Activated naive CD4-positive, alpha-beta T cell treated with anti-CD3 and anti-CD28 coated beads for 36 hours (primary cell): ENCODE data around the gene MRC2. TPM values are rescaled to one million over a fixed set of nuclear protein-coding genes. Genes with fewer than 3 reads are reported as not detected.
"Not testable (repeated sequence)": the region's sequence is repeated elsewhere in the genome, so short reads cannot be mapped to it uniquely, and the experiment has no call there.

Experiments used
- CTCF ChIA-PET: fragments of 350-600 bp; sonication (Branson Sonifier 250); formaldehyde crosslinking; loops from one replicate; lab custom pipeline; 2021; ENCODE audit warnings: antibody characterized with exemption; lab: Charles Lee
- DNase-seq: peaks from one replicate; pipeline ENCODE4 v3.0.0-alpha.2; 2020
- H3K27ac Mint-ChIP-seq: one replicate; pipeline ENCODE4 v1.8.0; 2021; ENCODE audit warnings: mild to moderate bottlenecking, mixed read lengths
- H3K27me3 Mint-ChIP-seq: one replicate; pipeline ENCODE4 v1.8.0; 2021; ENCODE audit warnings: low read depth, mixed read lengths
- H3K36me3 Mint-ChIP-seq: one replicate; pipeline ENCODE4 v1.8.0; 2021; ENCODE audit warnings: low read depth, mixed read lengths
- H3K4me1 Mint-ChIP-seq: one replicate; pipeline ENCODE4 v1.8.0; 2021; ENCODE audit warnings: low read depth, mixed read lengths
- H3K4me3 Mint-ChIP-seq: one replicate; pipeline ENCODE4 v1.8.0; 2021; ENCODE audit warnings: mild to moderate bottlenecking, moderate library complexity, mixed read lengths
- H3K9me3 Mint-ChIP-seq: one replicate; pipeline ENCODE4 v1.8.0; 2021; ENCODE audit warnings: mixed read lengths
- intact Hi-C: fragments of 100-400 bp; cut with micrococcal nuclease; formaldehyde crosslinking; loops from one replicate; pipeline ENCODE4 v1.15.1; 2023
- total RNA-seq, 2 experiments: library from RNA; stranded (reverse); gene quantifications; one replicate each; pipeline ENCODE4 v1.2.3, GENCODE V29; 2021

MRC2 gene, protein sequence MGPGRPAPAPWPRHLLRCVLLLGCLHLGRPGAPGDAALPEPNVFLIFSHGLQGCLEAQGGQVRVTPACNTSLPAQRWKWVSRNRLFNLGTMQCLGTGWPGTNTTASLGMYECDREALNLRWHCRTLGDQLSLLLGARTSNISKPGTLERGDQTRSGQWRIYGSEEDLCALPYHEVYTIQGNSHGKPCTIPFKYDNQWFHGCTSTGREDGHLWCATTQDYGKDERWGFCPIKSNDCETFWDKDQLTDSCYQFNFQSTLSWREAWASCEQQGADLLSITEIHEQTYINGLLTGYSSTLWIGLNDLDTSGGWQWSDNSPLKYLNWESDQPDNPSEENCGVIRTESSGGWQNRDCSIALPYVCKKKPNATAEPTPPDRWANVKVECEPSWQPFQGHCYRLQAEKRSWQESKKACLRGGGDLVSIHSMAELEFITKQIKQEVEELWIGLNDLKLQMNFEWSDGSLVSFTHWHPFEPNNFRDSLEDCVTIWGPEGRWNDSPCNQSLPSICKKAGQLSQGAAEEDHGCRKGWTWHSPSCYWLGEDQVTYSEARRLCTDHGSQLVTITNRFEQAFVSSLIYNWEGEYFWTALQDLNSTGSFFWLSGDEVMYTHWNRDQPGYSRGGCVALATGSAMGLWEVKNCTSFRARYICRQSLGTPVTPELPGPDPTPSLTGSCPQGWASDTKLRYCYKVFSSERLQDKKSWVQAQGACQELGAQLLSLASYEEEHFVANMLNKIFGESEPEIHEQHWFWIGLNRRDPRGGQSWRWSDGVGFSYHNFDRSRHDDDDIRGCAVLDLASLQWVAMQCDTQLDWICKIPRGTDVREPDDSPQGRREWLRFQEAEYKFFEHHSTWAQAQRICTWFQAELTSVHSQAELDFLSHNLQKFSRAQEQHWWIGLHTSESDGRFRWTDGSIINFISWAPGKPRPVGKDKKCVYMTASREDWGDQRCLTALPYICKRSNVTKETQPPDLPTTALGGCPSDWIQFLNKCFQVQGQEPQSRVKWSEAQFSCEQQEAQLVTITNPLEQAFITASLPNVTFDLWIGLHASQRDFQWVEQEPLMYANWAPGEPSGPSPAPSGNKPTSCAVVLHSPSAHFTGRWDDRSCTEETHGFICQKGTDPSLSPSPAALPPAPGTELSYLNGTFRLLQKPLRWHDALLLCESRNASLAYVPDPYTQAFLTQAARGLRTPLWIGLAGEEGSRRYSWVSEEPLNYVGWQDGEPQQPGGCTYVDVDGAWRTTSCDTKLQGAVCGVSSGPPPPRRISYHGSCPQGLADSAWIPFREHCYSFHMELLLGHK (N-terminal part only)
- 1 to 10 TPM; 4.1 to 5.5 TPM for total RNA-seq

DNA sequence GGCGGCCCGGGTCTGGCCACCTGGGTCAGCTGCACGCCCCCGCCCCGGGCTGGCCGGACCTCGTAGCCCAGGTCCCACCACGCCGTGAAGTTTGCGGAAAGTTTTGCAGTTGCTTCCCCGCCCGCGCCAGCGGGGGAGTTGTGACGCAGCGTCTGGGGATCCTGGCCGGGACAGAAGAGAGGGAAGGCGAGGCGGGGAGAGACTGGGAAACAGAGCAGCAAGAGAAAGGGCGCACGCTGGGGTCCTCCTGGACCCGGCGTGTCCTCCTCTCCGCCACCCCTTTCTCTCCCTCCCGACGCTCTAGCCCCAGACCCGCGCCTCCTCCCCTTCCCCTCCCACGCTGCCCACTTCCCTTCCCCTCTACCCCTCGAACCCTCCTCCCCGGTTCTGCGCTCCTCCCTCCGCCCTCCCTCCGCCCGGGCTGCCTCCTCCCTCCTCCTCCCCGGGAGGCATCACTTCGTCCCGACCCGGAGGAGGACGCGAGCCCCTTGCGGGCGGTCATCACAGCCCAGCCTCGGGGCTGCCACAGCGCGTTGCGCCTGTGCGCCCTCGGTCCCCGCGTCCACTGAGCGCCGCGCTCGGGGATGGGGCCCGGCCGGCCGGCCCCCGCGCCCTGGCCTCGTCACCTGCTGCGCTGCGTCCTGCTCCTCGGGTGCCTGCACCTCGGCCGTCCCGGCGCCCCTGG is at the start of gene MRC2:
MRC2 (plus strand) TSS at position 452 of the 685 bp plus-strand sequence; CDS start at position 585, 133 bp downstream.
- Mint-ChIP-seq H3K27ac (no peak within 1 kb of the TSS), H3K36me3 (peaks cover 1% of the 10 kb centered on the region), H3K9me3 (no peaks in the 10 kb centered on the region), H3K27me3 (peaks cover 20% of the 10 kb centered on the region), H3K4me3 (peak within 1 kb of the TSS; percentile 84), H3K4me1 (peaks cover 5% of the 10 kb centered on the region)
- CTCF ChIA-PET, result no interaction called here
- DNase-seq, result peak; percentile 50
- intact Hi-C loops, result no loop called here

DNA sequence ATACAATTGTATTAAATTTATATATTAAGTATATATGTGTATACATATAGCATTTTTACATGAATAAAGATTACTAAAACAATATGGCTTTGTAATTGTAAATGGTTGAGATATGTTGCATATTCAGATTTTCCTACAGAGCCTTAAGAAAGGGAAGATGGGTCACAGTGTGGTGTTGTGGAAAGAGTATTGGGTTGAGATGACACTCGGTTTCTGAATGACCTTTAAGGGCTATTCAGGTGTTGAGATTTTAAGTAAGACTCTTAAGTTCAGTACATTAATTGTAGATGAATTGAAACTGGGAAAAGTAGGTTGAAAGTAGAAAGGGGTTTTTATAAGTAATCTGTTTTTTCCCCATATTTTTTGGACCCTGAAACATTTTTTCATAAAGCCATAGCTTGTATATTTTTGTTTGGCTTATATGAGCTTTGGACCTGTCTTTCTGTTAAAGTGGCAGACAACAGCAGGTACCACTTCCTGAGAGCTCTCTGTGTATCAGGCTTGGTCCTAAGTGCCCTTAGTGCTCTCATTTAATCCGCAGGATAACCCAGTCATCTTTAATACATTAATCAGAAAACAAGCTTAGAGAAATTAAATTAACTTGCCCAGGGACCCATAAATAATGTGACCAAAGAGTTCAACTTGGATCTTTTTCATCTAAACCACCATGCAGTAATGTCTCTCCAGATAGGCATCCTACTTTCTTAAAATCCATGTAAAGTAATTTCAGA is 48.5 kb upstream of the MRC2 start:
- no peak for DNase-seq
- H3K36me3 Mint-ChIP-seq, result peaks cover 18% of the 10 kb centered on the region
- no peak overlapping the region for H3K4me3 Mint-ChIP-seq
- H3K4me1 Mint-ChIP-seq, result peaks cover 9% of the 10 kb centered on the region
- no peaks in the 10 kb centered on the region for H3K27me3 Mint-ChIP-seq
- CTCF ChIA-PET, result interaction anchor here (1.0 kb wide), 1 partner anchor 26 kb away, joined by 5 read pairs; no protein-coding TSS in a partner anchor
- intact Hi-C loops, result no loop called here
- H3K9me3 Mint-ChIP-seq, result no peaks in the 10 kb centered on the region
- no peak overlapping the region for H3K27ac Mint-ChIP-seq

DNA sequence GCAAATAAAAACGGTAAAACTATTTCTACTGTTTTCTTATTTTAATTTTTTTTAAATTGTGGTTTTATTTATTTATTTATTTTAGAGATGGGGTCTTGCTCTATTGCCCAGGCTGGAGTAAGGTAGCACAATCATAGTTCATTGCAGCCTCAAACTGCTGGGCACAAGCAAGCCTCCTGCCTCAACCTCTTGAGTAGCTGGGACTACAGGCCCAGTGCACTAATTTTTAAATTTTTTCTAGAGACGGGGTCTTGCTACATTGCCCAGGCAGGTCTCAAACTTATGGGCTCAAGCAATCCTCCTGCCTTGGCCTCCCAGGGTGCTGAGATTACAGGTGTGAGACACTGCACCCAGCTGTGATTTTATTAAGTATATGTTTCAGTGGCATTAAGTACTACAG is 46.5 kb upstream of the MRC2 start:
- Mint-ChIP-seq H3K4me3 (no peak overlapping the region), H3K27me3 (no peaks in the 10 kb centered on the region), H3K4me1 (peaks cover 9% of the 10 kb centered on the region), H3K27ac (no peak overlapping the region), H3K9me3 (no peaks in the 10 kb centered on the region), H3K36me3 (peaks cover 13% of the 10 kb centered on the region)
- CTCF ChIA-PET, result no interaction called here
- DNase-seq, result no peak
- intact Hi-C loops, result no loop called here

DNA sequence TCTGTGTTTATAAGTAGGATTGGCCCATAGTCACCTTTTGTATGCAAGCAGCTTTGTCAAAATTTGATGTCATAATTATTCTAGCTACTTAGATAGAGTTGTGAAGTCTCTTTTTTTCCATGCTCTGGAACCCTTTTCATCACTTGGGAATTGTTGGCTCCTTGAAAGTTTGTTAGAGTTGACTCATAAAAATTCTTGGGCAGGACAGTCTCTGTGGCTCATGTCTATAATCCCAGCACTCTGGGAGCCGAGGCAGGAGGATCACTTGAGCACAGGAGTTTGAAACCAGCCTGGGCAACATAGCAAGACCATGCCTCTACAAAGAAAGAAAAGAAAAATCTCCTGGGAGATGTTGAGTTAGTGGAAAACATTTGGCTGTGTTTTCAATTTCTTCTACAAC is 45.7 kb upstream of the MRC2 start:
- CTCF ChIA-PET, result no interaction called here
- H3K4me3 Mint-ChIP-seq, result no peak overlapping the region
- H3K36me3 Mint-ChIP-seq, result peaks cover 8% of the 10 kb centered on the region
- H3K27ac Mint-ChIP-seq, result no peak overlapping the region
- intact Hi-C loops, result no loop called here
- no peak for DNase-seq
- H3K9me3 Mint-ChIP-seq, result no peaks in the 10 kb centered on the region
- H3K4me1 Mint-ChIP-seq, result peaks cover 9% of the 10 kb centered on the region
- no peaks in the 10 kb centered on the region for H3K27me3 Mint-ChIP-seq

DNA sequence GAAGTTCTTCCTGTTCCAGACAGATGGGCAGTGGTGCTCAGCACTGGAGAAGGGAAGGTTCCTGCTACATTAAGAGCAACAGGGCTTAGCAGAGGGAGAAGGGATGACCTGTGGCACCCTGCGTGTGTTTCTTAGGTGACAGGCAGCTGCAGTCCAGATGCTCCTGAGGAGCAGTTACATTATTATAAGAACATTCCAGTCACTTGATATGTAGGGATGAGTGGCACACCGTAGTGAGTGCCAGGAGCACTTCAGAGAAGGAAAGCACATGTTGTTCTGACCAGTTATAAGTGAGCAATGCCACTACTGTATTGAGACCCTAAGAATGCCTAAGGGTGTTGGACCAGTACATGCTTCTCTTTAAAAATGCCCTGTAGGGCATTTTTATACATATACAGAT is 39.9 kb upstream of the MRC2 start:
- H3K27ac Mint-ChIP-seq, result no peak overlapping the region
- intact Hi-C loops, result no loop called here
- H3K4me3 Mint-ChIP-seq, result no peak overlapping the region

DNA sequence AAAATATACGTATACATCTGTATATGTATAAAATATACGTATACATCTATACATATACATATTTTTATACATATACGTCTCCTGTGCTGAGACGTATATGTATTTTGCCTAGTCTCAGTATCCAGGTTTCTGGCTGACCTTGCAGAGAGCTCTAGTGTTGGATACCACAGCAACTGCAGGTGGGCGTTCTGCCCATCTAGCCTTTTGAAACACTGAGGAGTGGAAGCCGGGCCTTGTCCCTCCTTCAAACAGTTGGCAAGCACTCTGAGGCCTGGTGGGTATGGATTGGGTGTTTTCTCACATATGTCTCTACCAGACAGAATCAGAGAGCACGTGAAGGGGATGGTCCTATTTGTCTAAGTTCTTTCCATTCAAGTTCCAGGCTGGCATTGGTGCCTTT is 39.4 kb upstream of the MRC2 start:
- H3K27me3 Mint-ChIP-seq, result no peaks in the 10 kb centered on the region
- intact Hi-C loops, result no loop called here
- H3K9me3 Mint-ChIP-seq, result no peaks in the 10 kb centered on the region
- DNase-seq, result no peak
- no peaks in the 10 kb centered on the region for H3K4me1 Mint-ChIP-seq
- CTCF ChIA-PET, result interaction anchor here (0.5 to 0.6 kb wide), 2 partner anchors 20 to 1153 kb away, joined by 3 to 4 read pairs; no protein-coding TSS in a partner anchor
- H3K27ac Mint-ChIP-seq, result no peak overlapping the region
- no peak overlapping the region for H3K4me3 Mint-ChIP-seq
- peaks cover 14% of the 10 kb centered on the region for H3K36me3 Mint-ChIP-seq

More for the DNA sequence above, 39.9 kb upstream of the MRC2 start:
- DNase-seq, result no peak
- peaks cover 2% of the 10 kb centered on the region for H3K4me1 Mint-ChIP-seq
- H3K36me3 Mint-ChIP-seq, result peaks cover 16% of the 10 kb centered on the region
- no peaks in the 10 kb centered on the region for H3K9me3 Mint-ChIP-seq
- CTCF ChIA-PET, result interaction anchor here (0.5 to 0.6 kb wide), 2 partner anchors 19 to 1154 kb away, joined by 3 to 4 read pairs; no protein-coding TSS in a partner anchor
- no peaks in the 10 kb centered on the region for H3K27me3 Mint-ChIP-seq

DNA sequence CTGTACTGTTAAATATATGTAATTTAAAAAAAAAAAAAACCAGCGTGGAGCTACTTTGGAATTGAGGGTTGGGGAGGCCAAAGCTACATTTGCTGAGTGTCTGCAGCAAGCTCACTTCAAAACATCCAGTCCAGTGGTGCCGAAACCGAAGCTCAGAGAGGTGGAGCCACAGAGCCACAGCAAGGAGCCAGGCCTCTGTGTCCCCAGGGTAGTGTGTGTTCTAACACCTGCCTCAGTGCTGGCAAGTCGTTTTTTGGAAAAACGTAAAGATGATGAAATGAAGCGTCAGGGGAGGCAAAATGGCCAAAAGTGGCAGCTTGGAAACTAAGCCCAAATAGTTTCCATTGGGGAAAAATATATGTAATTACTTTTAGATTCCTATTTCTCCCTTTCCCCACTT is 36.1 kb upstream of the MRC2 start:
- no peak overlapping the region for H3K4me3 Mint-ChIP-seq
- H3K4me1 Mint-ChIP-seq, result no peaks in the 10 kb centered on the region
- no peaks in the 10 kb centered on the region for H3K9me3 Mint-ChIP-seq
- H3K27ac Mint-ChIP-seq, result no peak overlapping the region
- intact Hi-C loops, result no loop called here
- H3K36me3 Mint-ChIP-seq, result peaks cover 22% of the 10 kb centered on the region
- no peaks in the 10 kb centered on the region for H3K27me3 Mint-ChIP-seq
- CTCF ChIA-PET, result no interaction called here
- DNase-seq, result no peak

DNA sequence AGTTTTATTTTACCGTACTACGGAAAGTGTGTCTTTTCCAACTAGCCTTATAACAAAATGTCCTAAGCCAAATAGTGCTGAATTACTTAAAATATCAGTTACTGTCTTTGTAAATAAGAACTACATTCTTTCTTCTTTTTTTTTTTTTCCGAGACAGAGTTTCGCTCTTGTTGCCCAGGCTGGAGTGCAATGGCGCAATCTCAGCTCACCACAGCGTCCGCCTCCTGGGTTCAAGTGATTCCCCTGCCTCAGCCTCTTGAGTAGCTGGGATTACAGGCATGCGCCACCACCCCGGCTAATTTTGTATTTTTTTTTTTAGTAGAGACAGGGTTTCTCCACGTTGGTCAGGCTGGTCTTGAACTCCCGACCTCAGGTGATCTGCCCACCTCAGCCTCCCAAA is 35.6 kb upstream of the MRC2 start:
- H3K4me3 Mint-ChIP-seq, H3K4me1 Mint-ChIP-seq, H3K27me3 Mint-ChIP-seq, H3K27ac Mint-ChIP-seq, DNase-seq, CTCF ChIA-PET, H3K9me3 Mint-ChIP-seq: not testable (repeated sequence)
- peaks cover 26% of the 10 kb centered on the region for H3K36me3 Mint-ChIP-seq
- intact Hi-C loops, result loop anchor here (1.0 kb wide), 1 partner anchor 169 kb away; the partner anchor contains the start of gene METTL2A

DNA sequence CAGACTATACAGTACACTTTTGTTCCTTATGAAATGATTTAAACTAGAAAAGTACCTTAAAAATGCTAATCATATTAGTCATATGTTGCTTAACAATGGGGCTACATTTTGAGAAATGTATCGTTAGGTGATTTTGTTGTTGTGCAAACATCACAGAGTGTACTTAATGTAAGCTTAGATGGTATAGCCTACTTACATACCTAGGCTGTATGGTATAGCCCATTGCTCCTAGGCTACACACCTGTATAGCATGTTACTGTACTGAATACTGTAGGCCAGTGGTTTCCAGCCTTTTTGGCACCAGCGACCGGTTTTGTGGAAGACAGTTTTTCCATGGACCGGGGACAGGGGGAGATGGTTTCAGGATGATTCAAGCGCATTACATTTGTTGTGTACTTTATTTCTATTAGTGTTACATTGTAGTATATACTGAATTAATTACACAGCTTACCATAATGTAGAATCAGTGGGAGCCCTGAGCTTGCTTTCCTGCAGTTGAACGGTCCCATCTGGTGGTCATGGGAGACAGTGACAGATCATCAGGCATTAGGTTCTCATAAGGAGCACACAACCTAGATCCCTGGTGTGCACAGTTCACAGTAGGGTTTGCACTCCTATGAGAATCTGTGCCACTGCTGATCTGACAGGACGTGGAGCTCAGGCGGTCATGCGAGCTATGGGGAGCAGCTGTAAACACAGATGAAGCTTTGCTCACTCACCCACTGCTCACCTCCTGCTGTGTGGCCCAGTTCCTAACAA is 35.0 kb upstream of the MRC2 start:
- no peak overlapping the region for H3K4me3 Mint-ChIP-seq
- H3K36me3 Mint-ChIP-seq, result peaks cover 30% of the 10 kb centered on the region
- H3K9me3 Mint-ChIP-seq, result no peaks in the 10 kb centered on the region
- no peak for DNase-seq
- H3K4me1 Mint-ChIP-seq, result no peaks in the 10 kb centered on the region
- H3K27me3 Mint-ChIP-seq, result no peaks in the 10 kb centered on the region
- H3K27ac Mint-ChIP-seq, result no peak overlapping the region
- intact Hi-C loops, result loop anchor here (1.0 kb wide), 1 partner anchor 169 kb away; the partner anchor contains the start of gene METTL2A
- CTCF ChIA-PET, result interaction anchor here (0.7 kb wide), 1 partner anchor 150 kb away, joined by 5 read pairs; no protein-coding TSS in a partner anchor

DNA sequence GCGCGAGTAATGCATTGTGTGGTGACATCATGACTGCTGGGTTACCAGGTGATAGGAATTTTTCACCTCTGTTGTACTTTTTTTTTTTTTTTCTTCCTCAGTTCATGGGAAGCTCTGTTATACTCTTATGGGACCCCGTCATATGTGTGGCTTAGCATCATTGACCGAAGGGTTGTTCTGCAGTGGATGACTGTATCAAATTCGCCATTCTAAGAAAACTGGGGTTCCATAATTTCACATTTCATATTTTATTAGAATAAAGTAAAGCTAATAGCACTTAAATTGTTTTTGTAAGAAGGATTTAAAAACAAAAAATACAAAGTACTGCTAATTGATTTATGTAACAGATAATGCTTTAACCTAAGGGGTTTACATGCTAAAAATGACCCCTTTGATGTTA is 32.0 kb upstream of the MRC2 start:
- no peak for DNase-seq
- Mint-ChIP-seq H3K36me3 (peaks cover 35% of the 10 kb centered on the region), H3K9me3 (no peaks in the 10 kb centered on the region), H3K27ac (no peak overlapping the region), H3K4me3 (no peak overlapping the region), H3K27me3 (no peaks in the 10 kb centered on the region), H3K4me1 (no peaks in the 10 kb centered on the region)
- intact Hi-C loops, result no loop called here
- CTCF ChIA-PET, result no interaction called here
